HG02884 (cell line): ENCODE measurements around the gene DDX60.
"Not testable (repeated sequence)": the region's sequence is repeated elsewhere in the genome, so short reads cannot be mapped to it uniquely, and the experiment has no call there.

ENCODE experiments used
- ATAC-seq: cut with Tn5 transposase; IDR thresholded peaks from one replicate; pipeline ENCODE4 v1.9.1; 2021; ENCODE audit warnings: mild to moderate bottlenecking, moderate library complexity; ENCODE audit not compliant: unreplicated experiment

Gene DDX60, protein sequence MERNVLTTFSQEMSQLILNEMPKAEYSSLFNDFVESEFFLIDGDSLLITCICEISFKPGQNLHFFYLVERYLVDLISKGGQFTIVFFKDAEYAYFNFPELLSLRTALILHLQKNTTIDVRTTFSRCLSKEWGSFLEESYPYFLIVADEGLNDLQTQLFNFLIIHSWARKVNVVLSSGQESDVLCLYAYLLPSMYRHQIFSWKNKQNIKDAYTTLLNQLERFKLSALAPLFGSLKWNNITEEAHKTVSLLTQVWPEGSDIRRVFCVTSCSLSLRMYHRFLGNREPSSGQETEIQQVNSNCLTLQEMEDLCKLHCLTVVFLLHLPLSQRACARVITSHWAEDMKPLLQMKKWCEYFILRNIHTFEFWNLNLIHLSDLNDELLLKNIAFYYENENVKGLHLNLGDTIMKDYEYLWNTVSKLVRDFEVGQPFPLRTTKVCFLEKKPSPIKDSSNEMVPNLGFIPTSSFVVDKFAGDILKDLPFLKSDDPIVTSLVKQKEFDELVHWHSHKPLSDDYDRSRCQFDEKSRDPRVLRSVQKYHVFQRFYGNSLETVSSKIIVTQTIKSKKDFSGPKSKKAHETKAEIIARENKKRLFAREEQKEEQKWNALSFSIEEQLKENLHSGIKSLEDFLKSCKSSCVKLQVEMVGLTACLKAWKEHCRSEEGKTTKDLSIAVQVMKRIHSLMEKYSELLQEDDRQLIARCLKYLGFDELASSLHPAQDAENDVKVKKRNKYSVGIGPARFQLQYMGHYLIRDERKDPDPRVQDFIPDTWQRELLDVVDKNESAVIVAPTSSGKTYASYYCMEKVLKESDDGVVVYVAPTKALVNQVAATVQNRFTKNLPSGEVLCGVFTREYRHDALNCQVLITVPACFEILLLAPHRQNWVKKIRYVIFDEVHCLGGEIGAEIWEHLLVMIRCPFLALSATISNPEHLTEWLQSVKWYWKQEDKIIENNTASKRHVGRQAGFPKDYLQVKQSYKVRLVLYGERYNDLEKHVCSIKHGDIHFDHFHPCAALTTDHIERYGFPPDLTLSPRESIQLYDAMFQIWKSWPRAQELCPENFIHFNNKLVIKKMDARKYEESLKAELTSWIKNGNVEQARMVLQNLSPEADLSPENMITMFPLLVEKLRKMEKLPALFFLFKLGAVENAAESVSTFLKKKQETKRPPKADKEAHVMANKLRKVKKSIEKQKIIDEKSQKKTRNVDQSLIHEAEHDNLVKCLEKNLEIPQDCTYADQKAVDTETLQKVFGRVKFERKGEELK (N-terminal part only)

DNA sequence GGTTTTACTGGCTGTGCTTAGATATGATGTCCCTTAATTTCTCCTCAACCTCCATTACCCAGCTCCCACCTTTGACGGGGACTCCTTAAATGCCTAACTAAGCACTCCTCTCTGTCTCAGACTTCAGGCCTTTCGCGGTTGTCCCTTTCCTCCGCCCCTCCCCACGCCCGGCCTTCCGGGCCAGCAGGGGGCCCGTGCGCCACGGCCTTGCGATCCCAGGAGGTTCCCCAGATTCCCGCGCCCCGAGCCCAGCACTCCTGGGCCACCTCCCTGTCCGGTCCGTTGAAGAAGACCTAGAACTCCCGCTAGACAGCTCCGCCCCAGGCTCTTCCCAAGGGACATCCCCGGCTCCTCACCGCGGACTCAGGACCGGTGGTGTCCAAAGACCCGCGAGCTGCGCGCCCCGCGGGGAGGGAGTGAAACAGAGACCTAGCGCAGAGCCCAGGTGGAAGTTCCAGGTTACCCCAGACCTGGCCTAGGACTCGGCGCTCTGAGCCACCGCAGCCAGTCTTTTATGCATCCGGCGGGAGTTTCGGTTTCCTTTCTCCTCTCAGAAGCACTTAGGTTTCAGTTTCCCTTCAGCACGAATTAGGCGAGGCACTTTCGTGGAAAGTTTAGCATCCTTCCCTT is at the start of gene DDX60:
DDX60 (minus strand) TSS at position 487 of the 630 bp plus-strand sequence. CDS start 7,493 bp downstream, outside the sequence.
- ATAC-seq = peak; percentile 97

DNA sequence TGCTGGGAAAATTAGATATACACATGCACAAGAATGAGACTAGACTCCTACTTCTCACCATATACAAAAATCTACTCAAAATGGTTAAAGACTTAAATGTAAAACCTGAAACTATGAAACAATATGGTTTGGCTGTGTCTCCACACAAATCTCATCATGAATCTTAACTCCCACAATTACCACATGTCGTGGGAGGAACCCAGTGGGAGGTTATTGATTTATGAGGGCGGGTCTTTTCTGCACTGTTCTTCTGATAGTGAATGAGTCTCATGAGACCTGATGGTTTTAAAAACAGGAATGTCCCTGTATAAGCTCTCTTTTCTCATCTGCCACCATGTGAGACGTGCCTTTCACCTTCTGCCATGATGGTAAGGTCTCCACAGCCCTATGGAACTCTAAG is 48.5 kb upstream of the DDX60 start:
- no peak for ATAC-seq

DNA sequence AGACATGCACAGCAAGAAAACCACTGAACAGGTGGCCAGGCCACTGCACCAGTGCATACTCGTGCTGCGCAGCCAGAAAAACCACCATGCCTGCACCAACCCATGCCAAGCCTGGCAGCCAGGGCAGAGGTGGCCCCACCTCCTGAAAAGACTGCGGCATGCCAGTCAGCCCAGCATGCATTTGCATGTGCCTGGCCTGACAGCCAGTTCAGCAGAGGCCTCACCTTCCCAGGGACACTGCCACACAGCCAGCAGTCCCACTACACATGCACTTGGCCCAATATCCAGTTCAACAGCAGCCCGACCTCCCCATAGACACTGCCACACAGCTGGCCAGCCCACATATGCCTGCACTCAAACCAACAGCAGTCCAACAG is 43.5 kb upstream of the DDX60 start:
- no peak for ATAC-seq

DNA sequence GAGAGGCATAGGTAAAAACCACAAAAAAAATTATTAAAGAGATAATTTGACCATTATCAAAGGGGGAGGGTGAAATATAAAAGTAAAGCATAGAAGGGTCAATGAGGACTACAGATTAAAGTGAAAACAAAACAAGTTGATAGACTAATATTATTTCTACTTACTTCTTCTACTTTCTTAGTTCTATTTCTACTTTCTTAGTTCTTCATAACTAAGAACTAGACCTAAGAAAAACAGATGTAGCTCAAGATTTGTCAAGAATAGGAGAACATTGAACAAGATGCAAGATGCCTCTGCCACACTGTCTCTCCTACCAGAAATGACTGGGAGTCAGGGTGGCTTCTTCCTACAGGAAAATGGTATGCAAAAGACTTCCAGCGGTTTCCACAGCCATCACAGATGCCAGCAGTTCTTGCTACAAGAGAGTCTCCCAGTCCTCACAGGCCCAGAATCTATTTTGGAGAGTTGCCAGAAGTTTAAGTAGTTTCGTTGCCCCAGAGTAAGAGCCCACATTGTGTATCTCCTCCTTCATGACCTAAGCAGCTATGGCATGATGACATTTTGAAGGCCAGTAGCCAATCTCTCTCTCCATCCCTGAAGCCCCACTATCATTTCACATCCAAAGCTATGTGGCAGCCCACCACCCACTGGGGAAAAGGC is 42.9 kb upstream of the DDX60 start:
- ATAC-seq = no peak

DNA sequence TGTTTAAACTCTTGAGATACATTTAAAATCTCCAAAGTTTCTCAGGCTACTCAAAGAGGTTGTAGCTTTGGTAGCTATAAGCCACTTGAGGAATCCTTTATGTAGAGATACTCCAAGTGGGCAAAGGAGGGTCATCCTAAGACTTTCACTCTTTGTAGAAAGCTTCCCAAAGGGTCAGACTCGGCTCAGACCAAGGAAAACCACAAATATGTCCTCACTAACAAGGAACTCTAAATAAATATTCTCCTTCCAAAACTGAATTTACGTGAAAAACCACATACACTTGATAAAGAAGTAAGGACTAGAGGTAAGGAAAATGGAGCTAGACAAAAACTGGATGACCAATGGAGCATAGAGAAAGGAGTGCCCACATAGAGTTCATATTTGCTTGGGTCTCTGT is 41.7 kb upstream of the DDX60 start:
- ATAC-seq = no peak

DNA sequence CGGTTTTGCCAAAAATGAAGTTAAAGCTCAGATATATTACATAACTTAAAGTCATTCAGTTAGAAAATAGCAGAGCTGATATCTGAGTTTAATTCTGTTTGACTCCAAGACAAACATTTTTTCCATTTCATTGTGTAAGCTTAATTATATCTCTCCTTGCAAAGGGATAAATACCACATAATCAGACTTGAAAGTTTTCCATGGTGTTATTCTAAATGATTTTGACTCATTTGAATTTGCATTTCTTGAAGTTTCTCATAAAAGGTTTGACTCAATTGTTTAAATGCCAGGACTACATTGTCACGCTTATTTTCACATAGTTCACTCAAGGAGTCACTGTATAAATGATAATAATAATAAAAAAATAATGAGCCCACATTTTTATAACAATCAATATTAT is 39.4 kb upstream of the DDX60 start:
- no peak for ATAC-seq

DNA sequence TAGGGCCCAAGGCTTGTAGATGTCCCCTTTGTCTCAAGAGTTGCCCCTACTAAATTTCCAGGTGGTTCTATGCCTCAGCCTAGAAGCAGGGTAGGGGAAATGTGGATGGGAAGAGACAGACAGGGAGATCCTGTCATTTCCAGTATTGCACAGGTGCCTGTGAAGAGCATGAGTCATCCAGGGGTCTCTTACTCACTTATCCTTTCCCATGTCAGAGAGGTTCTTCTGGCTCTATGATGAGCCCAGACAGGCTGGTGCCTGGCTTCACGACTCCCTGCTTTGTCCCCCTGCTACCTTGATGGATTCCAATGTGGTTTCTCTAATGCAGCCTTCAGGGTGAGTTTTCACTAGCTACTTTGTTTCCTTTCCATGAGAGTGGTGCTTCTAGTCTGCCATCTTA is 35.2 kb upstream of the DDX60 start:
- no peak for ATAC-seq

DNA sequence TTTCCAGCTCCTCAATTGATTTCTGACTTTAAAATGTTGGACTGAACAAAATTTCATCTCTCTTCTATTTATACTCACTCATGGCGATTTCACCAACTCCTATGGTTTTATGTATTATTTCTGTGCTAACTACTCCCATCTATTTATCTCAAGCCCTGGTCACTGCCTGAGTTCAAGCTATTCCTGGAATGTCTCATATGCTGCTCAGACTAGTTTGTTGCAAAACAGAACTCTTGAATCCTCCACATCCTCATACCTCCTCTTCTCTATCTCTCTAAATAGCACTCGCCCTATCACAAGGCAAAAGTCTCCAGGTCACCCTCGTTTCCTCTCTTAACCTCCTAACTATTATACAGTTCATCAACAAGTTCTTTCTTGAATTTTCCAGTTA is 19.0 kb upstream of the DDX60 start:
- no peak for ATAC-seq

DNA sequence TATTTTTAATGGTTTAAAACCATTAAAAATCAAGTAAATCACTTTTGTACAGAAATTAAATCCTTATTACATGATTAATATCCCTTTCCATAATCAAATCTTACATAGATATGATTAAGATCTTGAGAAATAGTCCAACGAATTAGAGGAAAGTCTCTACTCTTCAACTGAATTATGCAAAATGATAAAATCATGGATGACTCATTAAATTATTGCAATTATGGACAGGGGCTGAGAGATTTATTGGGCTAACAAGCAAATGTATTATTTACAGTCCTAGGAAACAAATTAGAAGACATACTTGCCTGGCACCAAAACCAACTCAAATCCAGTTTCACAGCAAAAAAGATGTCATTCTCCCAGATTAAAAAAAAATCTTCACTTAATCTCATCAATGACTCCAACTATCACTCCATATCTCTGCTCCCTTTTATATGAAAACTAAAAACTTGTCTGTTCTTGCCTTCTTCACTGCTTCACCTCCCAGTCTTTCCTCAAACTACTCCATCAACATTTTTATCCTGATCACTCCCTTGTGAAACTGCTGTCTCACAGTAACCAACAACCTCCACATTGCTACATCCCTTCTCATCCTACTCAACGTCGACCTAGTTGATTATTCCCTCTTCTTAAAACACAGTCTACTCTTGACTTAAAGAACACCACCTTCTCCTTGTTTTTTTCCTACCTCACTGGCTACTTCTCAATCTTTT is 18.4 kb upstream of the DDX60 start:
- no peak for ATAC-seq

DNA sequence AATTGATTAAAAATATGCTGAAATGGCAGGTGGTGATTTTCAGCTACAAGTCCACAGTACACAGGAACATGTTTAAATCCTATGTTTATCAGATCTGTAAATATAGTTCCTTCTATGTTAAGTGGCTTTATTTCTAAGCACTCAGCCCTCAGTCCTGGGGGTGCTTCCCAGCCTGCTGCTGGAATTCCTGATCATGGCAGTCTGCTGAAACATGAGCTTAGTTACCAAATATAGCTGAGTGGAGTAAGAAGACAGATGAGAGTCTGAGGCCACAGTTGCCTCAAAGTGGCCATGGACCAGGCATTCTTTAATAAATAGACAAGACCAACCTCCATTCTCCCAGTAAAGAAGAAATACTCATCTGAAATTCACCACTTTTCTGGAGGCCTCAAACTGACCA is 17.1 kb upstream of the DDX60 start:
- ATAC-seq = no peak

DNA sequence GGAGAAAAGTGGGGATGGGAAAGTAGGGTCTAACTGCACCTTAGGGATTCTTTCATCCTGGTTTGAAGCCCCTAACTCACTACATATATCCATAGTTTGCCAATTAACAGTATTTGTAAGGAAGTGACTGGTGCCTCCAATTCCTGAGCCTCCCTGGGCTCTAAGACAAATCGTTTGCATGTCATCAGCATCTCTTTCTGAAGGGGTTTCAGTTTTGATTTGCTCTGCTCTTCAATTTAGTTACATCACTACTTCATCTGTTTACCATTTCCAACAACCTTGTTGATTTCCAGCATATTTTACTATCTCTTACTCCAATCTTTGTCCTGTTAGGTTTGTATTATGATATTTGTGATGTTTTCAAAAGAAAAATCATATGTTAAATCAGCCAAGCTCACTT is 15.5 kb upstream of the DDX60 start:
- no peak for ATAC-seq

DNA sequence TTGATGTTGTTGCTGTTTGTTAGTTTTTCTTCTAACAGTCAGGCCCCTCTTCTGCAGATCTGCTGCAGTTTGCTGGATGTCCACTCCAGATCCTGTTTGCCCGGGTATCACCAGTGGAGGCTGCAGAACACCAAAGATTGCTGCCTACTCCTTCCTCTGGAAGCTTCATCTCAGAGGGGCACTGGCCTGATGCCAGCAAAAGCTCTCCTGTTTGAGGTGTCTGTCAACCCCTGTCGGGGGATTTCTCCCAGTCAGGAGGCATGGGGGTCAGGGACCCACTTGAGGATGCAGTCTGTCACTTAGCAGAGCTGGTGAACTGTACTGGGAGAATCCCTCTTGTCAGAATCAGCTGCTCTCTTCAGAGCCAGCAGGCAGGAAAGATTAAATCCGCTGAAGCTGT is 12.0 kb upstream of the DDX60 start:
- ATAC-seq = not testable (repeated sequence)

DNA sequence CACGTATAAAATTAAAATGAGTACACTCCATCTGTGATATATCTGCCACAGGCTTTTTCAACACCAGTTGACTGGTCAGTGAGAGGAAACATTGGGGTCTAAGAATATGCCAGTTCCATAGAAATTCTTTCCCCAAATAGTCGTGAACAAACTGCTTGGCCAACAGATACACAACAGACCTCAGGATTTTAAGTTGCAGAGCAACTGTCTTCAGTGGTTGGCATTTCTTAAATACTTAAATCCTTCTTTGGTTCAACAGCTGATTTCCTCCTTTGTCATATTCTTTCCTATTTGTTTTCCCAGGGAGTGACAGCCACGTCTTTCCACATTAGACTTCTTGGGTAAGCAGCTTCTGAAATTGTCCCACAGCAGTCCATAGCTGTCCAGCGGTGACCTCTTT is 7.0 kb upstream of the DDX60 start:
- ATAC-seq = no peak

DNA sequence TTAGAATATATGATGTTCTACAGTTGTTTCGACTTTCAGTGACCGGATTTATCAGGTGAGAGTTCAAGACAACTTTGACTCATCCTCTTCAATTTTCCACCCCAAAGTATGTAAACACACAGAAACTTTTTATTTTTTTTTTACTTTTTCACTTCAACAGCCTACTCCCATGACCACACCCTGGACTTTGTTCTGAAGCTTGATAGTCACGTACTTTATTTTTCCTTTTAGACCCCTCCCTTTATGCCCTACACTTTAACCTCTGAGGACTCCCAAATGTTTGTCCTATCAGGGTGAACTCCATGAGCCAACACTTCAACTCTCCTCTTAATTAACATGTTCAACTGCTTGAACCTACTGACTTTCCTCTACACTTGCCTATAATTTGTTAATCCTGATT is 2.5 kb upstream of the DDX60 start:
- no peak for ATAC-seq

DNA sequence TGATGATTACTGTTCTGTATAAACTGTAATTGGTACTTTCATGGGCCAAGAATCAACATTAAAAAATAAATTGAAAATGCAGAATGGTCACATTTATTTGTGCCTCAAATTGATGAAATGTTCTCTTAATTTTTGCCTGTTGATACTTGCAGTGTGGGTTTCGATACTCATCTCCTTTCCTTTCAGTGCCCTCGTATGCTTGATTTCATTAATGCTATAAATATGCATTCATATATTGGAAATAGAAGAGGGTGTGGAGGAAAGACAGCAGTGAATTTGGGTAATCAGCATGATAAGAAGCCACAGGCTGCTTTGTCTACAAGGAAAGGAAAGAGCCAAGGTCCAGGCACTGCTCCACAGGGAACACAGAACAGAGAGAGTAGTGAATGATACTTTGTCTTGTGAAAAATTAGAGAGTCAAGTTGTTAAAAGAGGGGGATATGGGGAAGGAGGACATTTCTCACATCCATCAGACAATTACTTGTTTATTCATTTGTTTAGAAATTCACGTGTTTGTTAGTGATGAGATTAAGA is 1.0 kb upstream of the DDX60 start:
- ATAC-seq = no peak

DNA sequence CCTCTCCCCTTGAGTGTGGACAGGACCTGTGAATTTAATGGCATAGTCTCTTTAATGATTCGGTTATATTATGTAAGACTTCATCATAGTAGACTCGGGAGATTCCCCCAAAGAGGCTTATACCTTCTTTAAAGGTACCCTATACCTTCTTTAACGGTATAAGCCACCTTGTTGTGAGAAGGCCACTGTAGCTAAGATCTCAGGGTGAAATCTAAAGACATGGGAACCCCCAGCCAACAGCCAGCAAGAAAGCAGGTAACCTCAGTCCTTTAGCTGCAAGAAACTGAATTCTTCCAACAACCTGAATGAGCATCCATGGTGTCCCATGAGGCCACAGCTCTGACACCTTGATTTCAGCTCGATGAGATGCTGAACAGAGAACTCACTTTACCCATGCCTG is 931 bp downstream of the DDX60 start:
- no peak for ATAC-seq

DNA sequence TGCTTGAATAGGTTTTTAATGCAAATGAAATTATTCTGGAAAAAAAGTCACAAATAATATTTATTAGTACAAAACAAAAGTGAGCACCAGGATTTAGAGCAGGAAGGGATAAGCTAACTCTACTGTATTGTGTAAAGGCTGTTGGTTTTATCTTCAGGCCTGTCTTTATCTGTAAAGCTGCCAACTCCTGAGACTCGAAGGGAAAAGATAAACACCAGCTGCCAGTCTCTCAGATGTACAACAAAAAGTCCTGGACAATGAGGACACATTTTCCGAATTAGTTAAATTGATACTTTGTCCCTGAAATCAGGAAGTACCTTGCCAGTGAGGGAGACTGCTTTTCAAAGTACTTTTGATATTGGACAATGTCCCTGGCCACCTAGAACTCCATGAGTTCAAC is 8.8 kb downstream of the DDX60 start:
- ATAC-seq = no peak

DNA sequence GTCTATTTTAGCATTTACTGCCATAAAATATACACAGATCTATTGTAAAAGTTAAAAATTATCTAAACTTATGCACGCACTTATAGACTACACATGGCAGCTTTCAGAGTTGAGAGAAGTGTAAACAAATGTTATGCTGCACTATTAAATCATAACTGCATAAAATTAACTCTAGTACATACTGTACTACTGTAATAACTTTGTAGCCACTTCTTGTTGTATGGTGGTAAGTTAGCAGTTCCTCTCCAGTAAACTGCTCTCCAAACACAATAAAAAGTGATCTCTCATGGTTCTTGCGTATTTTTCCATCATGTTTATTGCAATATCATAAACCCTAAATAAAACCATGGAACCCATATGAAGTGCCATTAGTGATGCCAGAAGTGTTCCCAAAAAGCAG is 9.6 kb downstream of the DDX60 start:
- ATAC-seq = no peak

DNA sequence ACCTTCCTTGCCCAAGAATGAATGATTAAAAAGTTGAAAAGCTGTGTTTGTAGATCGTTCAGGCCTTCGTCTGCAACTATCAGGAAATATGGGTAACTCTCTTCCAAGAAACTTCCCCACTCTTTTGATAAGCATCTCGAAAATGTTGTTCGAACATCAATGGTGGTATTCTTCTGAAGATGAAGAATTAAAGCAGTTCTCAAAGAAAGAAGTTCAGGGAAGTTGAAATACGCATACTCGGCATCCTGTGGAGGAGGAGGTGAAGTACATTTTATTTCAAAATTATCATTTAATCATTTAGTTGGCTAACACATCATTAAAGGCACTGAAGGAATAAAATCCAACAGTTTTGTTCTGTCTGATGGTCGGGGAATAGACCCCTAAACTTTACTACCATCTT is 12.1 kb downstream of the DDX60 start:
- ATAC-seq = no peak
